GM15510 (cell line): Measurements from ENCODE around the gene GRIK2.

Experiments used
- POLR2A ChIP-seq: IDR thresholded peaks from 3 replicates; pipeline ENCODE4 v1.6.1; 2011; ENCODE audit warnings: borderline replicate concordance; ENCODE audit not compliant: insufficient read length; ENCODE audit errors: extremely low read depth

GRIK2 gene

GRCh38 chr6:101478891-101479290, 85.4 kb downstream of the GRIK2 start:
- no peak for TF ChIP-seq POLR2A

GRCh38 chr6:101482606-101483005, 89.1 kb downstream of the GRIK2 start:
- no peak for TF ChIP-seq POLR2A

GRCh38 chr6:101484781-101485180, 91.3 kb downstream of the GRIK2 start:
- no peak for TF ChIP-seq POLR2A

- TF ChIP-seq POLR2A, result no peak
These were observed 92.6 kb downstream of the GRIK2 start for GRCh38 chr6:101486124-101486523.

GRCh38 chr6:101486726-101487125, 93.2 kb downstream of the GRIK2 start:
- no peak for TF ChIP-seq POLR2A

- no peak for TF ChIP-seq POLR2A
These were observed 95.9 kb downstream of the GRIK2 start for GRCh38 chr6:101489456-101489855.

- no peak for TF ChIP-seq POLR2A
These were observed 97.3 kb downstream of the GRIK2 start for GRCh38 chr6:101490857-101491256.

- TF ChIP-seq POLR2A, result no peak
These were observed 109.3 kb downstream of the GRIK2 start for GRCh38 chr6:101502818-101503217.

GRCh38 chr6:101509536-101509935, 116.0 kb downstream of the GRIK2 start:
- no peak for TF ChIP-seq POLR2A

- TF ChIP-seq POLR2A, result no peak
These were observed 119.7 kb downstream of the GRIK2 start for GRCh38 chr6:101513181-101513580.

GRCh38 chr6:101516578-101516977, 123.1 kb downstream of the GRIK2 start:
- TF ChIP-seq POLR2A, result no peak

- TF ChIP-seq POLR2A, result no peak
These were observed 124.1 kb downstream of the GRIK2 start for GRCh38 chr6:101517632-101518031.

GRCh38 chr6:101522254-101522653, 128.7 kb downstream of the GRIK2 start:
- no peak for TF ChIP-seq POLR2A

GRCh38 chr6:101527467-101527866, 134.0 kb downstream of the GRIK2 start:
- TF ChIP-seq POLR2A, result no peak

GRCh38 chr6:101528801-101529200, 135.3 kb downstream of the GRIK2 start:
- TF ChIP-seq POLR2A, result no peak

GRCh38 chr6:101531538-101531937, 138.0 kb downstream of the GRIK2 start:
- TF ChIP-seq POLR2A, result no peak

GRCh38 chr6:101534386-101534785, 140.9 kb downstream of the GRIK2 start:
- TF ChIP-seq POLR2A, result no peak
